ENCODE data around the gene MCF2L2.
"Not testable (repeated sequence)": the region's sequence is repeated elsewhere in the genome, so short reads cannot be mapped to it uniquely, and the experiment has no call there.

MCF2L2 gene

DNA sequence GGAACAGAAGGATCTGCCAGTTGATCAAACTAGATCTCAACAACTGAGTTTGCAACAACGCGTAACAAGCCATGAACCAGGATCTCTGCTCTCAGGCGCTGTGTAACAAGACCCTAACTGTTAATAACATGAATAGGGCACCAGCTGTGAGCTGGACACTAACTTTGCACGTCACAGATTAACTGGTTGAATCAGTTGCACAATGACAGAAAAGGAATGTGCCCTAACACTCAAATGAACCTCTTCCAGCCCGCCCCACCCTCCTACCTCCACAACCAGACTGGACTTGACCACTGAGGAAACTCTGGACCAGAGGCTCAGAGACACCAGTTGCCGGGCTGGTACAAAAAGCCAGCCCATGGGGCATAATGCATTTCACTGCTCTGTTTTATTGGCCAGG lies 34.3 kb downstream of the MCF2L2 start:
- no peak for DNase-seq

DNA sequence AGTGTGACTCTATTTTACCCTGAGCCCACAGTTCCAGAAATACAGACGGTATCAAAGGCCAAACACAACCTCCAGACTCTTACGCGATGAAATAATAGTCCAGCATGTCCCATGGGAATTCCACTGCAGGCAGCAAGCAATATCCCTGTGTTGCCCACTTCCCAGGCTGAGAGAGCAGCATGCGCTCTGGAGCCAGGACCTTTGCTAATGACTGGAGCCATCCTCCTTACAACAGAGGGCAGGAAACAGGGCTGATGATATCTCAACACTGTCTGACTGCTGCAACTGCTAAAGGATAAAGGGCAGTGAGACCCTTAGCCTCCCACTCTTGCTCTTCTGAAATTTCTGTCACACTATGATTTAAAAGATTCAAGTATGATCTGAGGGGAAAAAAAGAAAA lies 34.8 kb downstream of the MCF2L2 start:
- DNase-seq: no peak

DNA sequence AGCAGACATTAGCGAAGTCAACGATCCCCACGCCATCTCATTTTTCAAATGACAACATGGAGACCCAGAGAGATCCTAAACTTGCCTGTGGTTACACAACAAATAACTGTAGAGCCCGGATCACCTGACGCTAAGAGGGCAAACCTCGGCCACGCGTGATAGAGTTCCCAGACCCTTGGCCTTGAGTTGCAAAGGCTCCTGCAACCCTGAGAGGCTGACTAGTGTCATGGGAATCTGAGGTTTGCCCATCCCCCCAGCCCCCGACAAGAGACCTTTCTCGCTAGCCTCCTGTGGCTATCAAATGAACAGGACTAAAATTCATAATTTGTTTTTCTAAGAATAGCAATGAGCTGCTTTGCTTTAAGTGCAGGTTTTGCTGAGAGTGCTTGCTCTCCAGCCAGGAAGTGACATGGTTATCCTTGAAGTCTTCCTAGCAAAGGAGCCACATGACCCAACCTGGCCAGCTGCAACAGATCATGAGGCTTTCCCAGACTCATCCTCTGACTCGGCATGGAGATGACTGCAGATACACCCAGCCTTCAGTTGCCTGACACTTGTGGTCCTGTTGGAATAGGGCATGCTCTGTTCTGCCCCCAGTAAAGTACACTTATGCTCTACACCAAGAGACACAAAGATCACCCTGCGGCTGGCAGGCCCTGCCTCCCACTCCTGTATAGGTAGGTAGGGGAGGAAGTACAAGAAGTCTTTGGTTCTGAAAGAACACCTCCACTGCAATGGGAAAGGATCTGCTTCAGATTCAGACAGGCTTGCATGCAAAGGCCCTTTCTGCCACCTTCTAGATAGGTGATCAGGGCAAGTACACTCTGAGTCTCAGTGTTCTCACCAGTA lies 36.0 kb downstream of the MCF2L2 start:
- no peak for DNase-seq

GRCh38 chr3:183391460-183391859 lies 37.0 kb downstream of the MCF2L2 start:
- no peak for DNase-seq

- DNase-seq: no peak
These were observed 37.6 kb downstream of the MCF2L2 start for GRCh38 chr3:183390844-183391243.

- DNase-seq: no peak
These were observed 40.1 kb downstream of the MCF2L2 start for GRCh38 chr3:183388213-183388895.

DNA sequence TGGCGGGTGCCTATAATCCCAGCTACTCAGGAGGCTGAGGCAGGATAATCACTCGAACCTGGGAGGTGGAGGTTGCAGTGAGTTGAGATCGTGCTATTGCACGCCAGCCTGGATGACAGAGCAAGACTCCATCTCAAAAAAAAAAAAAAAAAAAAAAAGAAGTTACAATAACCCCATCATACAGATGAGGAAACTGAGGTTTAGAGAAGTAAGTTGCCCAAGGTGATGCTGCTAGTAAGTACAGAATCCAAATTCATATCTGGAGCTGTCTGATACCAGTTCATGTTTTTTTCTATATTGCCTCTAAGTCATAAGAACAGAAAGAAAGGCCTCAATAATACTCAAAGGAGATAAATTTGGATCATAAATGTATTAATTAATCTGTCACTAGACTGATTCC lies 40.6 kb downstream of the MCF2L2 start:
- no peak for DNase-seq

- DNase-seq: no peak
These were observed 41.8 kb downstream of the MCF2L2 start for GRCh38 chr3:183386651-183387050.

- peak; percentile 35 for DNase-seq
These were observed 42.5 kb downstream of the MCF2L2 start for GRCh38 chr3:183385698-183386613.

GRCh38 chr3:183381673-183382072 lies 46.7 kb downstream of the MCF2L2 start:
- DNase-seq: no peak

- no peak for DNase-seq
These were observed 47.2 kb downstream of the MCF2L2 start for GRCh38 chr3:183381179-183381578.

DNA sequence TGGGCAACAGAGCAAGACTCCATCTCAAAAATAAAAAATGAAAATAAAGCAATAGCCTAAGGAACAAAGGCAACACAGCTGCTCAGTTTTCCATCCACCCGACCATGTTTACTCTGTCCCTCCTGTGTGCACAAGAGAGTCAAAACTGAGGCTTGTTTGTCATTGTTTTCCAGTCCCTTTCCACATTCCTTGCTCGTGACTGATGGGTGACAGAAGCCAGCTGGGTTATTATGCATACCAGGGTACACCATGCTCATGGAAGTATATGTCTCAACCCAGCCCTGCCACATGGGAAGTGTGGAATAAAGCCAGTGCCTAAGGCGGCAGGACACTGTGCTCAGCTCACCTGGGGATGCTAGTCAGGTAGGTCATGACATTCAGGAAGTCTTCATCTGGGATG lies 49.5 kb downstream of the MCF2L2 start:
- DNase-seq: no peak

DNA sequence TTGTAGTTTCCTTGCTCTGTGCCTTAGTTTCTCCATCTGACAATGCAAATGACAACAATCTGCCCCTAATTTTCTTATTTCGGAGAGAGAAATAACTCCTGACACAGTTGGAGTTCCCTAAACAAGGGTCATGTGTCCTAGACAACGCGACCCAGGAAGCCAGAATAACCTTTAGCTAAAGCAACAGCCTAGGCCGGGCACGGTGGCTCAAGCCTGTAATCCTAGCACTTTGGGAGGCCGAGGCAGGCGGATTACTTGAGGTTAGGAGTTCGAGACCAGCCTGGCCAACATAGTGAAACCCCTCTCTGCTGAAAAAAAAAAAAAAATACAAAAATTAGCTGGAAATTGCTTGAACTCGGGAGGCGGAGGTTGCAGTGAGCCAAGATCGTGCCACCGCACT lies 49.9 kb downstream of the MCF2L2 start:
- DNase-seq: no peak

DNA sequence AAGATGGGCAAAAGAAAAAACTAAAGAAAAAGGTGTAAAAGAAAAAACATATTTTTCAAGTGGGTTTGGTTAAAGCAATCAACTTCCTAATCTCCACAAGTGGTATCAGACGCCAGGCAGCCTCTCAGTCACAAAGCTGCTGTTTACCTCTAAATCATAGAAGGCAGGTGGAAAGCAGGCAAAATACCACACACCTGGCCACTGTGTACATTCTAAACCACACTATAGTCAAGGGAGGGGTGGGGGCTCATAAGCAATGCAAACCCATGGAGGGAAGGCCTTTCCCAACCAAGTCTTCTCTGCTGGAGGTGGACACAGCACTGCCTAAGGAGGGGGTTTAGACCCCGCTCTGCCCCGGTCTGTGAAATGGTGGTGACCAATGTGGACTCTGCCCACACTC lies 50.4 kb downstream of the MCF2L2 start:
- DNase-seq: no peak

DNA sequence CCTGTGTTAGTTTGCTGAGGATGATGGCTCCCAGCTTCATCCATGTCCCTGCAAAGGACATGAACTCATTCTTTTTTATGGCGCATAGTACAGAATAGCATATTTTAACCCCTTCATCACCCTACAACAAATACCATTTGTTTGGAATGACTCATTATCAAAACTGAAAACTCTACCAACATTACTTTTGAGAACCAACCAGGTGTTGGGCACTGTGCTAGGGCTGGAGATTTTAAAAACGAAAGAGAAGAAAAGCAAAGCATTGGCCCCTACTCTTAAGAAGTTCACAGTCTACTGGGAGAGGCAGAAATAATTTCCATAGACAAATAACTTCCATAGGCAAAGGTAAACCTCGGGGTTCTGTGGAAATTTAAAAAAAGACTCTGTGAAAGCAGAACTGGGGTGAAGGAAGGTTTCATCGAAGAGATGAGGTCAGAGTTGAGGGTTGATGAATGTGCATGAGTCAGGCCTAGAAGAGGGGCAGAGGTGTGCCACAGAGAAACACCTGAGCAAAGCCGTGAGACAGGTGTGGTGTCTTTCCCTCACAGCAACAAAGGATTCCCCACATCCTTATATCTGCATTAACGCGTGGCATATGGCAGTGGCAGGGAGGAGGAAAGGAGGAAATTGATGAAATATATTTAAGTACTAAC lies 51.0 kb downstream of the MCF2L2 start:
- DNase-seq: no peak

DNA sequence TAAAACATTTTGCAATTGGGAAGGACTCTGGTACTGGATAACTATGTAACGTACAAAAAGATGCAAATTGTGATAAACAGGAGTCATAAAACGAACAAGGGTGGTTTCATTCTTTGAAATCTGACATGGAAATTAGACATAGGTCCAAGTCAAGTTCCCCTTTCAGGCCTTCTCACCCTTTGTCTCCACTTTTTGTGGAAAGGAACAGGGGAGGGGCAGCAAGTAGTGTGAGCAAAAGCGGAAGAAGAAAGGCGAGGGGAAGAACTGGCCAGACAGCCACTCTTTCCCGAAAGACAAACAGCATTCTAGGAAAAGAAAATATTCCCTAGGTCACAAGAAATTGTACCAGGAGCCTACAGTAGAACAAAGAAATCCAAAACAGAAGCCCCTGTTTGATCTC lies 52.6 kb downstream of the MCF2L2 start:
- no peak for DNase-seq

DNA sequence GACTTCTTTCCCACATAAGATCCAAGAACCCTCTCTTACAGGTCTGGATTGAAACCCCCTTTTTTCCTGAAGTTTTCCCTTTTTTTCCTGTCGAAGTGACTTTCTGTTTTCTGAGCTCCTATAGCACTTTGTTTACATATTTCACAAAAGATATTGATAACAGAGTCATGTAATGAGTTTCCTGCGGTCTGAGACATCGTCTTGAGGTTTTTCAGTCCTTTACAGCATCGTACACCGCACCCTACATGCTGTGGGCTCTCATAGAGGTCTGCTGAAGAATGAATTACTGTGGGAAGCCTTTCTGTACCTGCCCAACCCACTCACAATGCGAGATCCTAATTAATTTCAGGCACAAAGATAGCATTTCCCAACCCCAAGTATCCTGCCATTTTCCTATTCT lies 53.1 kb downstream of the MCF2L2 start:
- DNase-seq: no peak

- DNase-seq: no peak
These were observed 55.5 kb downstream of the MCF2L2 start for GRCh38 chr3:183372911-183373310.

DNA sequence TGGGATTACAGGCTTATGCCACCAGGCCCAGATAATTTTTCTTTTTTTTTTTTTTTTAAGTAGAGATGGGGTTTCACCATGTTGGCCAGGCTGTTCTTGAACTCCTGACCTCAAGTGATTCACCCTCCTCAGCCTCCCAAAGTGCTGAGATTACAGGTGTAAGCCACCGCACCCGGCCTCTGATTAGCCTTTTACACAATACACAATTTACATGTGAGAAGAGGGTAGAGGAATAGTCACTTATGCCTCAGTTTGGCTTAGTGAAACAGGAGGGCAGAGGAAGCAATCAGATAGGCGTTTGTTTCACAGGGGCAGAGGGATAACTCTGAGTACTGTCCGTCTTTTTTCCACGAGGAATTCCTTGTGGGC lies 56.8 kb downstream of the MCF2L2 start:
- DNase-seq: not testable (repeated sequence)

GRCh38 chr3:183370391-183370790 lies 58.0 kb downstream of the MCF2L2 start:
- no peak for DNase-seq

- no peak for DNase-seq
These were observed 58.8 kb downstream of the MCF2L2 start for GRCh38 chr3:183369627-183370026.

DNA sequence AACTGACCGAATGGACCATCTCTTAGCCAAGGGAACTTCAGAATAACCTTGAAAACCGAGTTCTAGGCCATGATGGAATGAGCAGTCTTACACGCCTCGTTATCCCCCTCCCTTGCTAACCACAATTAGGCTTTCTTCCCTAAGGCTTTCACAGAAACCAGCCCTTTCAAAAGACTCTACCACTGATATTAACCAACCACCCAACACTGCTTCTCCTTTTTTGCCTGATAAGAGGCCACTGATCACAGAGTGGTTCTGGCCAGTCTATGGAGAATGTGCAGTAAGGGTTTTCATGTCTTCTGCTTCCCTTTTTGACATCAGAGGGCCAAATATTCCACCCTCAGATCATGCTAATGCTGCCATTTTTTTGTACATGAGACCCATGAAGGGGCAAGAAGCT lies 59.3 kb downstream of the MCF2L2 start:
- DNase-seq: no peak
